T47D (cell line): ENCODE results near the gene SANBR.

Source experiments
- DNase-seq, 2 experiments: peaks; one replicate each; pipeline versions ENCODE4 v3.0.0 to v3.0.0-alpha.2; 2011 to 2012; ENCODE audit warnings: low read depth in 1 of 2, low spot score in 1 of 2
- JUND ChIP-seq: IDR thresholded peaks from 2 replicates; pipeline ENCODE4 v1.6.1; 2012; ENCODE audit warnings: low read depth
- in situ Hi-C: cut with HindIII; loops from 2 replicates; pipeline ENCODE4 v1.10.0; 2016; ENCODE audit warnings: low sequenced_read_pairs, low pct_unique_long_range_greater_than_20kb

Gene SANBR

GRCh38 chr2:61111708-61112107, 46.0 kb downstream of the SANBR start:
- DNase-seq: no peak
- no peak for TF ChIP-seq JUND
- in situ Hi-C loops: no loop called here

DNA sequence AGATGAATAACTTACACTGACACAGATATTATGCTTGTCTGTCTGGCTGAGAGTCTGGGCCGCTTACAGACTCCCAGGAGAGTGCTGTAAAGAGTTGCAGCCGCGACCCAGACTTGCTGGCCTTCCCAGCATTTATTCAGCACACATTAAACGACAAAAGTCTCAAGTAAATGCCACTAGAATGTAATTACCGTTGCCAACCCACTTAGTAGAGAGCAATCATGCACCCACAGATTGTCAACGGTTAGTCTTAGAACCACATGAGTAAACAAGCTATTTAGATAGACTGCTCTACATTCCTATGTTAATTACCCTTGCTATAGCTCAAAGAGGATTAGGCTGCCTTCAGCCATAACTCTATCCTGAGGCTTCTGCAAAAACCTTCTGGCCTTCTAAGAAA, 48.5 kb downstream of the SANBR start:
- no peak for TF ChIP-seq JUND
- in situ Hi-C loops: no loop called here
- no peak for DNase-seq
